ENCODE data around the gene PXMP2.
"Not testable (repeated sequence)": the region's sequence is repeated elsewhere in the genome, so short reads cannot be mapped to it uniquely, and the experiment has no call there.

The PXMP2 gene

DNA sequence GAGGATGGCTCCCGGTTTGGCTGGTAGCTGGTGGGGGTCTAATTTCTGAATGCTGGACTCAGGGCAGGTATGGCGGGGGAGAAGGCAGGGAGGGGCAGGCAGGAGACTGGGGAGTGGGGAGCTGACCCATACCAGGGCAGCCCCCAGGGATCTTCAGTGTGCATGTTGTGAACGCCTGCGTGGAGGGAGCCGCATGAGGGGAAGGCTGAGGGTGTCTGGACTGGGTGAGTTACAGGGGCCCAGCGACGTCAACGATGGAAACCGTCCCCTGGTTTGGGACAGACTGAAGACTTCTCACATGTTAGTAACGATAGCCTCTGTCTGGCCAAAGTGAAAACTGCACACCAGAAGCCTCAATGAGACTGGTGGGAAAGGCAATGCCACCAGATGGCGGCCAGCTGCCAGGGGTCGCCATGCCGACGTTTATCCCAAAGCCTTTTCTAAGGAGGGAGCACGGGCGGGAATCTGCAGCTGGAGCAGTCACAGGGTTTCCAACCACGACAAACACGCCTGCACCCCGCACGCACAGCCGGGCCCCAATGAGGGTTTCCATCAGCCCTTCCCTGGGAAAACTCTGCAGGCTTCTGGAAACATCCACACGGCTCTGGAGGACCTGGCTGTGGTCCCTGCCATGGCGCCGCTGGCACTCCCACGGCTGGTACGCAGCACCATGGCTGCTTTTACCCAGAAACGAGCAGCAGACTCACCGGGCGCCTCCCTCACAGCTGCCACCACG is 37.3 kb downstream of the PXMP2 start:
- no peak for DNase-seq

DNA sequence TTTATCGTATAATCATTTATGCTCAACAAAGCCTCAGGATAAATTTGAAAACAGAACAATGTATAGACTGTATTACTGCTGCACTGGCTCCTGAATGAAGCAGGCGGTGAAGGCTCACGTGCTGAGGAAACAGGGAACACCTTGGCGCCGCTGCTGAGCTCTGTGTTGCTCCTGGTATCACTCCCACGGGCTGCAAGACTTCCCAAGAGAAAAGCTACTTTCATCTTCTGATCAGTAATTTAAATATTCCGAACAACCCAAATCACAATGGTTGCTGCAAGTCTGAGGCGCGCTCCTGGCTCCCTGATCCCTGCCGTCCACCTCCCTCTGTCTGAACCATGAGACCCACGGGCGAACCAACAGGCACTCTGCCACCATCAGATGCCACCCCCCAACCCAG is 39.0 kb downstream of the PXMP2 start:
- no peak for DNase-seq

DNA sequence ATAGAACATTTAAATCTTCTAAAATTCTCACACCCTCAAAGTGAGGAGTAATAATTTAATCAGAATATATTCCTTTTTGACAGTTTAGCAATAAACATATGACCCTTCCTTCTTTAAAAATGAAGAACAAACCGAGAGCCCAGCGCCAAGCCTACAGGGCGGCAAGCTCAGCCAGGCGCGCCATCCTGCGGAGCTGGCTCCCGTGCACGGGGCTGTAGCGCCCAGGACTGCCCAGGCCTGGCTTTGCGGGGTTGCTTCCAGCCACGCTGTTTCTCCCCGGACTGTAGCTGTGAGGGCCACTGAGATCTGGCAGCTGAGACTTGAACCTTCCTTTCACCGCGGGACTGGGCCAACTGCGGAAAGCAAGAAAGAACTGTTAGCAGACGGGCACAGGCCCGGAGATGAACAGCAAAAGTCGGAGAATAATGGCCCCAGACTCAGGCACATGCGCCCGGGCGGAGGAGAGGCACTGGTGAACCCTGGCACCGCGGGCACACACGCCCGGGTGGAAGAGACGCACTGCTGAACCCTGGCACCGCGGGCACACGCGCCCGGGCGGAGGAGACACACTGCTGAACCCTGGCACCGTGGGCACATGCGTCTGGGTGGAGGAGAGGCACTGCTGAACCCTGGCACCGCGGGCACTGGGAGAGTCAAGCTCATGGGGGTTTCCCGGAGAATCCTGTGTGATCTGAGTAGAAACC is 39.9 kb downstream of the PXMP2 start:
- DNase-seq: no peak

- no peak for DNase-seq
Measured at GRCh38 chr12:132728502-132728901, 41.1 kb downstream of the PXMP2 start.

DNA sequence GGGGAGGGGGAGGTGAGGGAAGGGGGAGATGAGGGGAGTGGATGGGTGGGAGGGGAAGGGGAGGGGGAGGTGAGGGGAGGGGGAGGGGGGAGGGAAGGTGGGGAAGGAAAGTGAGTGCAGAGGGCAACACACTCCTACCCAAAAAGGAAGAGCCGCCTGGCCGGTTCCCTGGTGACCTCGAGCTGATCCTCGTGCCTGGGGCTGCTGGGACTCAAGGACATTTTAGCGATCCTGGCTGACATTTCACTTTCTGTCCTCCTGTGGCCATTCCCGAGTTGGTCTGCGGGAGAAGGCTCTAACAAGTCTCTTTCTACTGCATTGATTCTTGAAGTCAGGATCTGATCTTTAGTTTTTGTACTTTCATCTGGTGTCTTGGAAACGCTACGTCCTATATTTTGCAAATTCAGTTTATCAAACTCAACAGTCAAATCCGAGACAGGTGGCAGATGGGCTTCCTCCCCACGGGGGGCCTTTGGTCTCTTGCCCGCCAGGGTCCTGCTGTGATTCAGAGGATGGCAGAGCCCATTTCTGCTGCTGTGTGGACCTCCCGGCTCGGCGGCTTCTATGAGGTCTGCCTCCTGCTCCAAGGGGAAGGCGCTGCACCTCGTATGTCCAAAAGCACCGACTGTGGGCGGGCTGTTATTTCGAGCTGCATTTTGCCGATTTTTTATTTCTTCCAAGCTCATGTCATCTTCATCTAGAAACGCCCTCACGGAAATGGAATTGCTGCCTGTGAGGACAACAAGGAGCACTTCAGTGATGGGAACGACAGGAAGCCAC is 42.3 kb downstream of the PXMP2 start:
- DNase-seq: no peak

DNA sequence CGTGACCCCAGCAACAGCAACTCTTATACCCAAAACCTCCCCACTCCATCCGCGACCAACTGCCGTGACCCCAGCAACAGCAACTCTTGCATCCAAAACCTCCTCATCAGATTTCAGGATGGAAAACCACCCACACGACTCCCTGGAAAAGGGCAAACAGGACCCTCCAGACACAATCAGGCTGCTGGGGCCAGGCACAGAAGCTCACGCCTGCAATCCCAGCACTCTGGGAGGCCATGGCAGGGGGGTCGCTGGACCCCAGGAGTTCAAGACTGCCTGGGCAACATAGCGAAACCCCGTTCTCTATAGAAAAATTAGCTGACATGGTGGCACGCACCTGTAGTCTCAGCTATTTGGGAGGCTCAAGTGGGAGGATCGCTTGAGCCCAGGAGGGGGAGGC is 43.0 kb downstream of the PXMP2 start:
- DNase-seq: no peak

DNA sequence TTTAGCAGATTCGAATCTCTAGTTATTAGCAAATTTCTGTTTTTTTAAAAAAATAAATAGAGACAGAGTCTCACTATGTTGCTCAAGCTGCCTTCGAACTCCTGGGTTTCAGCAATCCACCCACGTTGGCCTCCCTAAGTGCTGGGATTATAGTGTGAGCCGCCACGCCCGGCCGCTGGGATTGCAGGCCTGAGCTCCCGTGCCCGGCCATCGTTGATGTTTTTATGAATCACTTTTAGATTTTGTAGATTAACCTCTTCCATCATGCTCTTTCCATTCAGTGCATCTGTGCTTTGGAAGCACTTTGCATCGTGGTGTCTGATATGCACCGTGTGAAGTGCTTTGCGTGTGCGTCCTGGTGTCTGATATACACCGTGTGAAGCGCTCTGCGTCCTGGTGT is 44.2 kb downstream of the PXMP2 start:
- DNase-seq: no peak

DNA sequence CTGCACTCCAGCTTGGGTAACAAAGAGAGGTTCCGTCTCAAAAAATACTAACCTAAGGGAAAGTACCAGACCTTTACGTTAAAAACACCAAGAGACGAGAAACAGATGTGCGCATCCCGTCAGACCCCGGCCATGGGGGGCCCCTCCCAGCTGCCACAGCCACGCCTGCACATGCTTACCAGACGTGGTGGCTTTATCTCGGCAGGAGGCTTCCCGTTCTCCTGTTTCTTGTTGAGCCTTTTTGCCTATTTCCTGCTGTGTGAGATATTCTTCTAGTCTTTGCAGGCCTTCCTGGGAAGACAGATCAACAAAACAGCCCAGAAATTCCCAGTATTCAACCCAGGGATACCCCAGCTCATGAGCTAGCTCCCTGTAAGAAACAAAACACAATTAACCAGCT is 46.8 kb downstream of the PXMP2 start:
- no peak for DNase-seq

DNA sequence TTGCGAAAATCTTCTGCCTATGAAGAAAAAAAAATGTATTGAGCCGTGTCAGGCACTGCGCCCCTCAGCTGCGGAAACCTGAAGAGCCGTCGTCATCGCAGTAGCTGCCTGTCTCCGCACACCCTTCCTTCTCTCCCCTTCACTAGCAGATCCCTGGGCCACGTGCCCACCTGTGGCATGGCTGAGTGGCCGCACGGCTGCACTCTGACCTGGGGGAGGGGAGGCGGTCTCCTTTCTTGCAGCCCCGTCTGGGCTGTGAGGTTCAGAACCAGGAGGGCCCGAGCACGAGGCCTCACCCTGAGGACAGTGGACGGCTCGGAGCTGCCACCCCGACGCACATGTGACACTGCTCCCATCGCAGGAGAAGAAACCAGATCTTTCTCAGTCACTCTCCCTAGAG is 48.1 kb downstream of the PXMP2 start:
- no peak for DNase-seq

DNA sequence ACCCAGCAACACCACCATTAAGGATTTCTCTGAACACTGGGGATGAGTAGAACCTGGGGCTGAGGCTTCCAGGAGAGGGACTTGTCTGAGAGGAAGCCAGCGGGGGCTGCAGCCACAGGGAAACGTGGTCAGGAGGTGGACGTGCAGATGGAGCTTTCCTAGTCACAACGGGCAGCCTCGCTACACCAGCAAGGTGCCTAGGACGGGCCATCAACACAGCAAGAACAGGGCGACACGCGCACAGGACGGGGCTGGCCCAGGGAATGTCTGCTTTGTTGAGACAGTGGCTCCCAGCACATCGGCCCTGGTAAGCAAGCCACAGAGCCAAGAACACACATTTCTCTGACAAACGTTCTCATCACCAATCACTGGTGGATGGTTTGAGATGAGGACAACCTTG is 49.0 kb downstream of the PXMP2 start:
- DNase-seq: no peak

- DNase-seq: no peak
Measured at GRCh38 chr12:132736913-132737312, 49.5 kb downstream of the PXMP2 start.

DNA sequence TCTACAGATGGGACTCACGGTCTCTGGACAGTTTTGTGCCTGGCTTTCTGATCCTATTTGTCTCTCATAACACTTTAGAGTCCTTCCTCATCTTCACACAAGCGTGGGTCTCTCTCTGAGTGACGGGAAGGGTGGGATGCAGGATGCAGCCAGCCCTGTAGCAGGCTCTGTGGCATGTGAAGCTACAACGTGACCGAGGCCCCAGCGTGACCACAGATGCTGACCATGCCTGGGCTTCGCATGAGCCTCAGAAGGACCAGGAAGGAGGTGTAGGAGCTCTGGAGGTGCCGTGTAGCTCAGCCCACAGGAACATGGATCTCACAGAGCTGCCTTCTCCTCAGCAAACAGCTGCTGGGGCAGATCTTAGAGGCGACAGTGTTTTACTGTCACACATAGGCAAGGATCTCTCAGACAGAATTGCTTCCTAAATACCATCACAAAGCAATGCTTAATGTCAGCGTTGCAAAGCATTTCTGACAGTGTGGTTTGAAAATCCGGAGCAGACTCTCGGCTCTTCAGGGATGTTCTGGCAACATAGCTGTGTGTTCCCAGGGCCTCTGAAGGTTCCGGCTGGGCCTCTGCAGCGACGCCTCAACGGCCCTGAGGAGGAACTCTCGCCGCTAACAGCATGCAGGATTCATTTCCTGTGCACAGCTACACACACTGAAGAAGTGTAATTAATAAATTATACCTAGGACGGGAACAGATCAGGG is 52.4 kb downstream of the PXMP2 start:
- no peak for DNase-seq

DNA sequence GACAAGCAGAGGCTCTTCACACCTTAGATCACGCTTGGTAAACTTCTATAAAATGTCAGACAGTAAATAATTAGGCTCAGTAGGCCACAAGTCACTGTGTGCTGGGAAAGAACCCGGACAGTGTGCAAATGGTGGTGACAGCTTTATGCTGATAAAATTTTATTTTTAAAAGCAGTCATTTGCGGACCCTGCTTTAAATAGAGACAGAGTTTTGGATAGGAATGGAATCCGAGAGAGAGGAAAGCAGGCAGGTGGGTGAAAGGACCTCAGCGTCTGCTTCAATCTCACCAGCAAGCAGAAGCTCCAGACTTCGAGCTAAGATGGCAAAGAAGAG is 52.9 kb downstream of the PXMP2 start:
- DNase-seq: no peak

DNA sequence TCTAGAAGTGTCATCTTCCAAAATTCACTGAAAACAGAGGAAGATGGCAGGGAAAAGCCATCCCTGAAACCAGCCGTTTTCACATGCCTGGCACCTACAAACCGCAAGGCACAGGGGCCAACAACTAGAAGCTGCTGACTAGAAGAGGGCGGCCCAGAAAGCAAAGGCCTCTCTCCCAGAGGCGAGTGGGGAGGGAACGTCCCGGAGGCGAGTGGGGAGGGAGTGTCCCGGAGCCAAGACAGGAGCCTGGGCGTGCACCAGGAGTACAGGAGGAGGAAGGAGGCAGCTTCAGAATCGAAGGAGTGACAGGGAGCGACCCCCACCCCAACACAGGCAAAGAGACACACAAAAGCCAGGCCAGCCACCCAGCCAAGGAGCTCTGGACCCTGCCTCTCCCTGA is 53.3 kb downstream of the PXMP2 start:
- DNase-seq: no peak

DNA sequence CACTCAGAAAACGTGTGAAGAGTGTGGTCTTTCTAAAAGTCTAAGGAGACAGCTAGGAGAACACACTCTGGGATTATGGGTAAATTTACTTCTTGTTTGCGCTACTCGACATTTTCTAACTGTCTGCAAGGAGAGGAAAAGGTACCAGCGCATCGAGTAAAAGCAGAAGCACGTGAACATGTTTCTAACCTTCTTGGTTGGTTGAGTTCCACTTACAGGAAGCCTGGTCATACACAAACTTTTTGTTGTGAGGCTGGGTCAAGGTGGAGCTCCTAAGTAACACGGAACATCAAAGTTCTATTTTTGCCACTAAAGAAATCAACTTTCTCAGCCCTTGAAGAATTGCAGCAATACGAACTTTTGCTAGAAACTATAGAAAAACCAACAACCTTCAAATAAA is 54.2 kb downstream of the PXMP2 start:
- DNase-seq: no peak

DNA sequence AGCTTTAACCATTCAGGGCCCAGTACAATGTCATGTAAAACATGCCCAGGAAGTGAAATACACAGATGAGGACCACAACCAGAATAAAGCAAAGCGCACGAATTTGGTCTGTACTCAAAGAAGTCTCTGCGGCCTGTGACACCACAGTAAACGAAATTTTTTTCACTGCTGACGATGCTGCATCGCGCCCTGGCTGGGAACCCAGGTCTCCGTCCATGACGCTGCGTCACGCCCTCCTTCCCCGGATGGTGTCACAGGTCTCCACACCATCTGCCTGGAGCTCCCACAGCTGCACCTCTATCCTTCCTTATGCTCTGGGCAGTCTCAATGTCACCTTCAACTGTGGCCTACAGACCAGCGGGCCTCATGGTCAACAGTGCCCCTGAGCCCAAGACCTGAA is 56.4 kb downstream of the PXMP2 start:
- no peak for DNase-seq

- DNase-seq: no peak
Measured at GRCh38 chr12:132746613-132747012, 59.2 kb downstream of the PXMP2 start.

GRCh38 chr12:132747395-132747794 is 60.0 kb downstream of the PXMP2 start:
- DNase-seq: no peak

DNA sequence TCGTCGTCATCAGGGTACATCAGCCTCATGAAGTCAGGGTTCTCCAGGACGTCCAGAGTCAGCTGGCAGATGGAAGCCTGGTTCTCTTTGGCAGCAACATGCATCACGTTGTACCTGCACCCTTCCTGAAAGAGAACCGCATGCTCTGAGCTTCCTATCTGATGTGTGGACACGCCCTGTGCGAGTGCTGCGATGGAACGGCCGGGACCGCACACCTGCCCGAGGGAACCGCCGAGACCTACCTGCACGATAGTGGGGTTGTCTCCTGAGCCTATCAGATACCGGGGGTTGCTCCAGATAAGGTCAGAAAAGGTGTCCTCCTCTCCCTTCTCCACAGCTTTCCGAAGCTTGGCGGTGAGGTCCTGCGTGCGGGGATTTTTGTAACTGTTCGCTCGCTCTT is 60.5 kb downstream of the PXMP2 start:
- no peak for DNase-seq

- DNase-seq: no peak
Measured at GRCh38 chr12:132748319-132748718, 60.9 kb downstream of the PXMP2 start.

GRCh38 chr12:132753670-132754069 is 66.3 kb downstream of the PXMP2 start:
- DNase-seq: not testable (repeated sequence)

- DNase-seq: no peak
Measured at GRCh38 chr12:132754160-132754932, 67.0 kb downstream of the PXMP2 start.

Data from stimulated activated CD4-positive, alpha-beta T cell treated with anti-CD3 and anti-CD28 coated beads, Interleukin-1b, Interleukin-23, amount 100 ng/mL, for 48 hours (primary cell).